ENCODE measurements around the gene PPP4R2. TPM values are rescaled to one million over a fixed set of nuclear protein-coding genes. Genes with fewer than 3 reads are reported as not detected.

Gene PPP4R2
- total and polyA plus RNA-seq, 9 of the 15 experiments (the other 6 are each of a cell fraction or from before 2014, with no cell fraction given) = 11.0 to 49.6 (median 31.6) TPM

DNA sequence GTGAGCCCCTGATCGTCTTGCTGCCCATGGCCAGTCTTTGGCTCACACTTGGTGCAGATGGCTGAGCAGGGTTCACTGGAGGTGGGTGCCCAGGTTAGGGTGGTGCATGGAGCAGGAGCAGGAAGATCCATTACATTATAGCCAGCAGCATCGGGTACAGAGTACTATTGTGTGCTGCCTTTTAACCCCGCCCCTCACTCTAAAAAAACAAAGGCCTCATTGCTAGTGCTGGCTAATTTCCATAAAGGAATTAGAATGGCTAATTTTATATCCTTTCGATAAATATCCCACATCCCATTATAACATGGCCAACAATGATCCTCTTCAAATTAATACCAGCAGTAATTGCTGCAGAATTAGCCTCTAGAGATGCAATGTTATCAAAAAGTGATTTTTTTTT, 45.8 kb upstream of the PPP4R2 start (continued):
- TF ChIP-seq, protein P1, sequence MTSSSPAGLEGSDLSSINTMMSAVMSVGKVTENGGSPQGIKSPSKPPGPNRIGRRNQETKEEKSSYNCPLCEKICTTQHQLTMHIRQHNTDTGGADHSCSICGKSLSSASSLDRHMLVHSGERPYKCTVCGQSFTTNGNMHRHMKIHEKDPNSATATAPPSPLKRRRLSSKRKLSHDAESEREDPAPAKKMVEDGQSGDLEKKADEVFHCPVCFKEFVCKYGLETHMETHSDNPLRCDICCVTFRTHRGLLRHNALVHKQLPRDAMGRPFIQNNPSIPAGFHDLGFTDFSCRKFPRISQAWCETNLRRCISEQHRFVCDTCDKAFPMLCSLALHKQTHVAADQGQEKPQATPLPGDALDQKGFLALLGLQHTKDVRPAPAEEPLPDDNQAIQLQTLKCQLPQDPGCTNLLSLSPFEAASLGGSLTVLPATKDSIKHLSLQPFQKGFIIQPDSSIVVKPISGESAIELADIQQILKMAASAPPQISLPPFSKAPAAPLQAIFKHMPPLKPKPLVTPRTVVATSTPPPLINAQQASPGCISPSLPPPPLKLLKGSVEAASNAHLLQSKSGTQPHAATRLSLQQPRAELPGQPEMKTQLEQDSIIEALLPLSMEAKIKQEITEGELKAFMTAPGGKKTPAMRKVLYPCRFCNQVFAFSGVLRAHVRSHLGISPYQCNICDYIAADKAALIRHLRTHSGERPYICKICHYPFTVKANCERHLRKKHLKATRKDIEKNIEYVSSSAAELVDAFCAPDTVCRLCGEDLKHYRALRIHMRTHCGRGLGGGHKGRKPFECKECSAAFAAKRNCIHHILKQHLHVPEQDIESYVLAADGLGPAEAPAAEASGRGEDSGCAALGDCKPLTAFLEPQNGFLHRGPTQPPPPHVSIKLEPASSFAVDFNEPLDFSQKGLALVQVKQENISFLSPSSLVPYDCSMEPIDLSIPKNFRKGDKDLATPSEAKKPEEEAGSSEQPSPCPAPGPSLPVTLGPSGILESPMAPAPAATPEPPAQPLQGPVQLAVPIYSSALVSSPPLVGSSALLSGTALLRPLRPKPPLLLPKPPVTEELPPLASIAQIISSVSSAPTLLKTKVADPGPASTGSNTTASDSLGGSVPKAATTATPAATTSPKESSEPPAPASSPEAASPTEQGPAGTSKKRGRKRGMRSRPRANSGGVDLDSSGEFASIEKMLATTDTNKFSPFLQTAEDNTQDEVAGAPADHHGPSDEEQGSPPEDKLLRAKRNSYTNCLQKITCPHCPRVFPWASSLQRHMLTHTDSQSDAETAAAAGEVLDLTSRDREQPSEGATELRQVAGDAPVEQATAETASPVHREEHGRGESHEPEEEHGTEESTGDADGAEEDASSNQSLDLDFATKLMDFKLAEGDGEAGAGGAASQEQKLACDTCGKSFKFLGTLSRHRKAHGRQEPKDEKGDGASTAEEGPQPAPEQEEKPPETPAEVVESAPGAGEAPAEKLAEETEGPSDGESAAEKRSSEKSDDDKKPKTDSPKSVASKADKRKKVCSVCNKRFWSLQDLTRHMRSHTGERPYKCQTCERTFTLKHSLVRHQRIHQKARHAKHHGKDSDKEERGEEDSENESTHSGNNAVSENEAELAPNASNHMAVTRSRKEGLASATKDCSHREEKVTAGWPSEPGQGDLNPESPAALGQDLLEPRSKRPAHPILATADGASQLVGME (CRISPR knock-in tag; IDR thresholded peaks at IDR 0.05) = no peak
- TF ChIP-seq TSHZ1 (CRISPR knock-in tag; IDR thresholded peaks at IDR 0.05) (no peak), ZSCAN29 (IDR thresholded peaks at IDR 0.05) (no peak), ETV5 (CRISPR knock-in tag; IDR thresholded peaks at IDR 0.05; ENCODE audit: low read depth) (no peak), NFIC (IDR thresholded peaks at IDR 0.05) (no peak)
